GM12878 (cell line): ENCODE results near the gene TOMM40L.

Experiments
- CEBPB ChIP-seq, 2 experiments: fragments of 150-350 bp in 1 of 2; IDR thresholded peaks; 2 replicates each; pipeline ENCODE4 v1.6.1; 2012 to 2014; ENCODE audit warnings: low read depth in 2 of 2, low read length in 2 of 2, borderline replicate concordance in 1 of 2, inconsistent platforms in 1 of 2
- FOS ChIP-seq: IDR thresholded peaks from 3 replicates; pipeline ENCODE4 v1.6.1; 2011; ENCODE audit warnings: borderline replicate concordance; ENCODE audit not compliant: insufficient read length; ENCODE audit errors: extremely low read depth
- IRF4 ChIP-seq: IDR thresholded peaks from 2 replicates; pipeline ENCODE4 v1.6.1; 2011; ENCODE audit warnings: low read depth, low read length
- NFXL1 ChIP-seq: fragments of 450-650 bp; IDR thresholded peaks from 2 replicates; pipeline ENCODE4 v1.6.1; 2017; ENCODE audit warnings: antibody characterized with exemption, mild to moderate bottlenecking, borderline replicate concordance
- POLR2A ChIP-seq: IDR thresholded peaks from 2 replicates; pipeline ENCODE4 v1.6.1; 2011; ENCODE audit warnings: low read depth, mild to moderate bottlenecking, low read length
- RFX5 ChIP-seq: IDR thresholded peaks from 2 replicates; pipeline ENCODE4 v1.6.1; 2011; ENCODE audit warnings: low read depth, low read length, improper control_type of control experiment
- SP1 ChIP-seq: IDR thresholded peaks from one replicate; pipeline ENCODE4 v1.6.1; 2011; ENCODE audit warnings: low read depth, low read length
- SREBF2 ChIP-seq: IDR thresholded peaks from 2 replicates; pipeline ENCODE4 v1.6.1; 2012; ENCODE audit warnings: mild to moderate bottlenecking, low read length
- SUZ12 ChIP-seq: fragments of 200-600 bp; sonication (generic); IDR thresholded peaks from one replicate; pipeline ENCODE4 v1.6.1; 2018; ENCODE audit warnings: antibody characterized with exemption, mild to moderate bottlenecking; ENCODE audit not compliant: unreplicated experiment
- TAF1 ChIP-seq: IDR thresholded peaks from 2 replicates; pipeline ENCODE4 v1.6.1; 2011; ENCODE audit warnings: mild to moderate bottlenecking, low read depth, low read length, borderline replicate concordance
- TCF12 ChIP-seq: IDR thresholded peaks from 2 replicates; pipeline ENCODE4 v1.6.1; 2011; ENCODE audit warnings: low read depth, mild to moderate bottlenecking, low read length
- TF ChIP-seq, protein P1 (sequence below), 3 experiments: IDR thresholded peaks in 2 of 3; conservative IDR thresholded peaks in 1 of 3; 2 replicates each; pipeline ENCODE4 v1.5.1; 2011; ENCODE audit warnings: low read depth in 3 of 3, low read length in 3 of 3, mild to moderate bottlenecking in 3 of 3, control low read depth in 2 of 3, moderate library complexity in 2 of 3, inconsistent platforms in 1 of 3, mixed read lengths in 1 of 3; ENCODE audit not compliant: control insufficient read depth in 2 of 3, insufficient read depth in 1 of 3; ENCODE audit errors: extremely low read depth in 1 of 3

DNA sequence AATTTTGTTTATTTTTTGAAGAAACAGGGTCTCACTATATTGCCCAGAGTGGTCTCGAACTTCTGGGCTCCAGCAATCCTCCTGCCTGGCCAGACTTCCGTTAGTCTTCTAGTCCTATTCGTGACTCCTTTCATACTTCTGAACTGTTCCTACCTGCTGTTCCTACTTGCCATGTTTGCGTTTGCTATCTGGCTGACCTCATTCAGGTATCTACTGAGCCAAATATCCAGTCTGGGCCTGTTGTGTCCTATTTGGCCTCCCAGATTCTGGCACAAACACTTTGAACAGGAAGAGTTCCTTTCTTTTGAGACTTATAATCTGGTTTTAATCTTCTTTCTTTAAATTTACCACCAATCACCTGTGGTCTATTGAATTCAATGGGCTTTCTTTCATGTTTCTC, 19.0 kb downstream of the TOMM40L start:
- TF ChIP-seq, protein P1, sequence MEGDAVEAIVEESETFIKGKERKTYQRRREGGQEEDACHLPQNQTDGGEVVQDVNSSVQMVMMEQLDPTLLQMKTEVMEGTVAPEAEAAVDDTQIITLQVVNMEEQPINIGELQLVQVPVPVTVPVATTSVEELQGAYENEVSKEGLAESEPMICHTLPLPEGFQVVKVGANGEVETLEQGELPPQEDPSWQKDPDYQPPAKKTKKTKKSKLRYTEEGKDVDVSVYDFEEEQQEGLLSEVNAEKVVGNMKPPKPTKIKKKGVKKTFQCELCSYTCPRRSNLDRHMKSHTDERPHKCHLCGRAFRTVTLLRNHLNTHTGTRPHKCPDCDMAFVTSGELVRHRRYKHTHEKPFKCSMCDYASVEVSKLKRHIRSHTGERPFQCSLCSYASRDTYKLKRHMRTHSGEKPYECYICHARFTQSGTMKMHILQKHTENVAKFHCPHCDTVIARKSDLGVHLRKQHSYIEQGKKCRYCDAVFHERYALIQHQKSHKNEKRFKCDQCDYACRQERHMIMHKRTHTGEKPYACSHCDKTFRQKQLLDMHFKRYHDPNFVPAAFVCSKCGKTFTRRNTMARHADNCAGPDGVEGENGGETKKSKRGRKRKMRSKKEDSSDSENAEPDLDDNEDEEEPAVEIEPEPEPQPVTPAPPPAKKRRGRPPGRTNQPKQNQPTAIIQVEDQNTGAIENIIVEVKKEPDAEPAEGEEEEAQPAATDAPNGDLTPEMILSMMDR (IDR thresholded peaks at IDR 0.05 in 2 of 3, conservative IDR thresholded peaks at IDR 0.05 in 1 of 3; ENCODE audit: control insufficient read depth in 2 of 3, extremely low read depth in 1 of 3, insufficient read depth in 1 of 3, low read depth in 3 of 3, low read length in 3 of 3): no peak
- no peak for TF ChIP-seq RFX5
- TF ChIP-seq TCF12: no peak
- TF ChIP-seq FOS: no peak
- no peak for TF ChIP-seq SP1
- no peak for TF ChIP-seq TAF1
- TF ChIP-seq POLR2A: no peak
- TF ChIP-seq NFXL1: no peak
- no peak for TF ChIP-seq SREBF2
- no peak for TF ChIP-seq SUZ12
- no peak for TF ChIP-seq IRF4
- TF ChIP-seq CEBPB (IDR thresholded peaks at IDR 0.05; ENCODE audit: borderline replicate concordance in 1 of 2, low read depth in 2 of 2, low read length in 2 of 2): no peak
